ENCODE data around the gene KAZALD1. TPM values are rescaled to one million over a fixed set of nuclear protein-coding genes. Genes with fewer than 3 reads are reported as not detected.
A peak's percentile ranks its signal among the peaks of the same experiment; 100 is the strongest.

The KAZALD1 gene
- total and polyA plus RNA-seq, 5 donors from 2014 or later, result 0.62 TPM; not detected in 4

DNA sequence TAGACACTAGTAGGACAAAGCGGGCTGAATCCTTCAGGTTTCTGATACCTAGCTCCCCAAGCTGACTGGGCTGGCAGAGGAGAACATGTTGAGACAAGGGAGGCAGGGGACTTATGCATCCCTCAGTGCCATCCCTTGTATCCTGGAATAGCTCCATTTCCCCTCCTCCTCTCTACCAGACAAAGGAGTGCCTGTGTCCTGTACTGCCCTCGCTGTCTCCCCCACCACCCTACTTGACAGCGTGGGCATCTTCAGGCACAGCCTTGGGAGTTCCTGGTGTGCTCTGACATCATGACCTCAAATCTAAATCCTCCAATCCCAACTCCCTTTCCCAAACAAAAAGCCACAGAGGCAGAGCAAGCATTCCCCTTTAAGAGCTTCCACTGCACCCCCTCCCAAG, 21.7 kb upstream of the KAZALD1 start:
- peaks cover 8% of the 10 kb centered on the region for H3K27me3 Mint-ChIP-seq
- peaks cover 31% of the 10 kb centered on the region for H3K36me3 Mint-ChIP-seq
- no peaks in the 10 kb centered on the region for H3K9me3 Mint-ChIP-seq
- H3K27ac ChIP-seq (ENCODE audit: insufficient read depth, low read length, poor library complexity, severe bottlenecking), result no peak overlapping the region
- peaks cover 35% of the 10 kb centered on the region for H3K36me3 ChIP-seq (ENCODE audit: control insufficient read depth, insufficient read depth, low read length)
- peaks cover 11% of the 10 kb centered on the region for H3K4me1 ChIP-seq (ENCODE audit: control insufficient read depth, insufficient read depth, low read length, poor library complexity, severe bottlenecking)
- ATAC-seq (ENCODE audit: low read depth in 2 of 2) (no peak), DNase-seq (no peak)
- peak overlapping the region in 1 of 4 donors; percentile 87 for H3K4me3 Mint-ChIP-seq
- no peak overlapping the region for H3K4me3 ChIP-seq (ENCODE audit: low read depth, low read length)
- H3K27ac Mint-ChIP-seq, result no peak overlapping the region
- peaks cover 0 to 27% (median 18%) of the 10 kb centered on the region in 4 donors for H3K4me1 Mint-ChIP-seq
- no peaks in the 10 kb centered on the region for H3K9me3 ChIP-seq (ENCODE audit: control insufficient read depth in 2 of 2, low read length in 2 of 2)
- peaks cover 3% of the 10 kb centered on the region for H3K27me3 ChIP-seq (ENCODE audit: control insufficient read depth, insufficient read depth, low read length)

DNA sequence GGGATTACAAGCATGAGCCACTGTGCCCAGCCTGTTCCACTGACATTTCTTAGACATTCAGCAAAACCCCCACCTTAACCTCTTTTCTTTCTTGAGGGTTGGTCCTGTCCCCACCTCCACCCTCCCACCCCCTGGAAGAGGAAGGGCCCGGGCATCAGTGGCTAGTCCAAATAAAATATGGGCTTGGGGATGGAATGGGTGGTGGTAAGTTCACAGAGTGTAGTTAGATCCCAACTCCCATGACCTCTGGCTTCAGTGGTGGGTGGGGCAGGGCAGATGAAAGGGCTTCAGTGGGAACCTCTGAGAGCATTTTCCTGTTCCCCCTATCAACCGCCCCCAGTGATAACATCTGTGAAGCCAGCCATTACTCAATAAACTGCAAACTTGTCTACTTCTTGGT, 20.9 kb upstream of the KAZALD1 start:
- peaks cover 0 to 27% (median 18%) of the 10 kb centered on the region in 4 donors for H3K4me1 Mint-ChIP-seq
- Histone ChIP-seq H3K27ac (ENCODE audit: insufficient read depth, low read length, poor library complexity, severe bottlenecking) (no peak overlapping the region), H3K27me3 (ENCODE audit: control insufficient read depth, insufficient read depth, low read length) (peaks cover 4% of the 10 kb centered on the region), H3K9me3 (ENCODE audit: control insufficient read depth in 2 of 2, low read length in 2 of 2) (no peaks in the 10 kb centered on the region), H3K36me3 (ENCODE audit: control insufficient read depth, insufficient read depth, low read length) (peaks cover 28% of the 10 kb centered on the region), H3K4me1 (ENCODE audit: control insufficient read depth, insufficient read depth, low read length, poor library complexity, severe bottlenecking) (peaks cover 11% of the 10 kb centered on the region), H3K4me3 (ENCODE audit: low read depth, low read length) (no peak overlapping the region)
- no peaks in the 10 kb centered on the region for H3K9me3 Mint-ChIP-seq
- H3K27ac Mint-ChIP-seq, result peak overlapping the region in 1 of 3 donors; percentile 62
- DNase-seq (no peak), ATAC-seq (ENCODE audit: low read depth in 2 of 2) (no peak)
- H3K27me3 Mint-ChIP-seq, result peaks cover 13% of the 10 kb centered on the region
- H3K4me3 Mint-ChIP-seq, result peak overlapping the region in 1 of 4 donors; percentile 87
- H3K36me3 Mint-ChIP-seq, result peaks cover 27% of the 10 kb centered on the region

DNA sequence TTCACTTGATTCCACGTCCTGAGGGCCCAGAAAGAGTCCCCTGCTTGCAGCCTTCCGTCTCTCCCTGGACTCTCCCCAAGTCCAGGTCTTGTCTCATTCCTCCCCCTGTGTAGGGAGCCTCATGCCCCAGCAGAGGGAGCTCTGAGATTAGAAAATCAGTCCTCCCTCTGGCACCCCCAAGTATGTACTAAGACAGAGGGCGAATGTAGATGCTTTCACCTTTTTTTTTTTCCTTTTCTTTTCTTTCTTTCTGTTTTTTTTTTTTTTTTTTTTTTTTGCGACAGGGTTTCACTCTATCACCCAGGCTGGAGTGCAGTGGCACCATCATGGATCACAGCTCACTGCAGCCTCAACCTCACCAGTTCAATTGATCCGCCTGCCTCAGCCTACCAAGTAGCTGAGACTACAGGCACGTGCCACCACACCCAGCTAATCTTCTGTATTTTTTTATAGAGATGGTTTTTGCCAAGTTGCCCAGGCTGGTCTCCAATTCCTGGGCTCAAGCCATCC, 20.5 kb upstream of the KAZALD1 start:
- Histone ChIP-seq H3K9me3 (ENCODE audit: control insufficient read depth in 2 of 2, low read length in 2 of 2) (no peaks in the 10 kb centered on the region), H3K27ac (ENCODE audit: insufficient read depth, low read length, poor library complexity, severe bottlenecking) (no peak overlapping the region), H3K36me3 (ENCODE audit: control insufficient read depth, insufficient read depth, low read length) (peaks cover 23% of the 10 kb centered on the region), H3K4me1 (ENCODE audit: control insufficient read depth, insufficient read depth, low read length, poor library complexity, severe bottlenecking) (peaks cover 11% of the 10 kb centered on the region), H3K4me3 (ENCODE audit: low read depth, low read length) (no peak overlapping the region), H3K27me3 (ENCODE audit: control insufficient read depth, insufficient read depth, low read length) (peaks cover 4% of the 10 kb centered on the region)
- Mint-ChIP-seq H3K9me3 (no peaks in the 10 kb centered on the region), H3K27me3 (peaks cover 17% of the 10 kb centered on the region), H3K4me3 (peak overlapping the region in 2 of 4 donors; percentile 87 to 98), H3K27ac (peak overlapping the region in 1 of 3 donors; percentile 62), H3K4me1 (peaks cover 0 to 27% (median 18%) of the 10 kb centered on the region in 4 donors), H3K36me3 (peaks cover 23% of the 10 kb centered on the region)
- DNase-seq (peak; percentile 63 to 85 (median 77)), ATAC-seq (ENCODE audit: low read depth in 2 of 2) (peak; percentile 86 to 87)

DNA sequence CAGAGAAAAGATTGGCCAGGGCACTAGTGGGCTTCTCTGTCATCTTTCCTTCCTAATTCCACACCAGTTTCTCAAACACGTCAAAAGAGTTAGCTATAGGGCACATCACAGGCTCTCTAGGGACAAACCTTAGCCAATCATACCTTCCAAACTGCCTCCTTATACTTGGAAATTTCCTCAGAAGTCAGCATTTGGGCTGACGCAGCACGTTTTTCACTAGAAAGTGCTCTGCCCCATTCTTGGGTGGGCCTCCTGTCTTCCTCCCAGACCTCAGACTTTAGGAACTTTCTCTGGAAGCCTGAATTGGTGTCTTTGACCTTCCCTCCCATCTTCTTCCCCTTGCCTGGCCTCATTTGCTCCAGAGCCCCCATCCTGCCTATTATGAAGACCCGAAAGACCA, 19.7 kb upstream of the KAZALD1 start:
- H3K9me3 ChIP-seq (ENCODE audit: control insufficient read depth in 2 of 2, low read length in 2 of 2), result no peaks in the 10 kb centered on the region
- DNase-seq (no peak), ATAC-seq (ENCODE audit: low read depth in 2 of 2) (no peak)
- Mint-ChIP-seq H3K36me3 (peaks cover 21% of the 10 kb centered on the region), H3K4me1 (peaks cover 0 to 28% (median 18%) of the 10 kb centered on the region in 4 donors), H3K27ac (peak overlapping the region in 2 of 3 donors; percentile 94 to 96), H3K9me3 (no peaks in the 10 kb centered on the region), H3K4me3 (peak overlapping the region; percentile 87 to 98 (median 96)), H3K27me3 (peaks cover 25% of the 10 kb centered on the region)
- H3K4me3 ChIP-seq (ENCODE audit: low read depth, low read length), result peak overlapping the region; percentile 87
- peaks cover 15% of the 10 kb centered on the region for H3K36me3 ChIP-seq (ENCODE audit: control insufficient read depth, insufficient read depth, low read length)
- H3K27me3 ChIP-seq (ENCODE audit: control insufficient read depth, insufficient read depth, low read length), result peaks cover 7% of the 10 kb centered on the region
- H3K4me1 ChIP-seq (ENCODE audit: control insufficient read depth, insufficient read depth, low read length, poor library complexity, severe bottlenecking), result peaks cover 11% of the 10 kb centered on the region
- H3K27ac ChIP-seq (ENCODE audit: insufficient read depth, low read length, poor library complexity, severe bottlenecking), result peak overlapping the region; percentile 55

GRCh38 chr10:101042667-101043362, 19.0 kb upstream of the KAZALD1 start:
- Mint-ChIP-seq H3K27ac (peak overlapping the region; percentile 92 to 96 (median 94)), H3K4me3 (peak overlapping the region; percentile 87 to 98 (median 96)), H3K4me1 (peaks cover 0 to 29% (median 18%) of the 10 kb centered on the region in 4 donors), H3K27me3 (peaks cover 32% of the 10 kb centered on the region), H3K36me3 (peaks cover 14% of the 10 kb centered on the region), H3K9me3 (no peaks in the 10 kb centered on the region)
- H3K27ac ChIP-seq (ENCODE audit: insufficient read depth, low read length, poor library complexity, severe bottlenecking), result peak overlapping the region; percentile 55
- peaks cover 7% of the 10 kb centered on the region for H3K27me3 ChIP-seq (ENCODE audit: control insufficient read depth, insufficient read depth, low read length)
- no peaks in the 10 kb centered on the region for H3K9me3 ChIP-seq (ENCODE audit: control insufficient read depth in 2 of 2, low read length in 2 of 2)
- DNase-seq (peak; percentile 65 to 90 (median 74)), ATAC-seq (ENCODE audit: low read depth in 2 of 2) (peak; percentile 75 to 77)
- H3K4me1 ChIP-seq (ENCODE audit: control insufficient read depth, insufficient read depth, low read length, poor library complexity, severe bottlenecking), result peaks cover 11% of the 10 kb centered on the region
- peak overlapping the region; percentile 87 for H3K4me3 ChIP-seq (ENCODE audit: low read depth, low read length)
- peaks cover 8% of the 10 kb centered on the region for H3K36me3 ChIP-seq (ENCODE audit: control insufficient read depth, insufficient read depth, low read length)

GRCh38 chr10:101043363-101043707, 18.5 kb upstream of the KAZALD1 start:
- peaks cover 3% of the 10 kb centered on the region for H3K36me3 ChIP-seq (ENCODE audit: control insufficient read depth, insufficient read depth, low read length)
- no peak for ATAC-seq (ENCODE audit: low read depth in 2 of 2)
- peaks cover 37% of the 10 kb centered on the region for H3K27me3 Mint-ChIP-seq
- no peaks in the 10 kb centered on the region for H3K9me3 Mint-ChIP-seq
- H3K27me3 ChIP-seq (ENCODE audit: control insufficient read depth, insufficient read depth, low read length), result peaks cover 7% of the 10 kb centered on the region
- no peaks in the 10 kb centered on the region for H3K9me3 ChIP-seq (ENCODE audit: control insufficient read depth in 2 of 2, low read length in 2 of 2)
- H3K4me1 ChIP-seq (ENCODE audit: control insufficient read depth, insufficient read depth, low read length, poor library complexity, severe bottlenecking), result peaks cover 11% of the 10 kb centered on the region
- peaks cover 9% of the 10 kb centered on the region for H3K36me3 Mint-ChIP-seq
- H3K4me1 Mint-ChIP-seq, result peaks cover 0 to 31% (median 18%) of the 10 kb centered on the region in 4 donors
- H3K4me3 Mint-ChIP-seq, result peak overlapping the region; percentile 87 to 98 (median 96)
- H3K27ac ChIP-seq (ENCODE audit: insufficient read depth, low read length, poor library complexity, severe bottlenecking), result peak overlapping the region; percentile 55
- peak overlapping the region; percentile 87 for H3K4me3 ChIP-seq (ENCODE audit: low read depth, low read length)
- DNase-seq, result no peak
- peak overlapping the region in 2 of 3 donors; percentile 94 to 96 for H3K27ac Mint-ChIP-seq

DNA sequence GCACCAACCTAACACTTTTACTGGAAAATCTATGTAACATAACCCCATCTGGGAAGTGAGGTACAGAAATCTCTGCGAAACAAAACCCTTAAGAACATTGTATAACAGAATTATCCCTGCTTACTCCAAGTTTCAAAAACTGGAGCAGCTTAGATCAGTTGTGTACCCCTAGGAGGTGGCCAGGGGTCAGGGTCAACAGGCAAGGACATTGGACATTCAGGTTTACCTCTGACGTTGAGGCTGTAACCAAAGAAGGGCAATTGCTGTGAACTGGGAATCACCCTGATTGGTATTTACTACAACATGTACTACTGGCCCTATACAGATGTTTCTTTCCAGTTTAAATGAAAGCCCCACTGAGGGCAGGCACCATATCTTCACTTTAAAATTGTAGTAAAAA, 17.7 kb upstream of the KAZALD1 start:
- Mint-ChIP-seq H3K36me3 (peaks cover 5% of the 10 kb centered on the region), H3K4me3 (peak overlapping the region in 2 of 4 donors; percentile 54 to 87), H3K27ac (no peak overlapping the region), H3K9me3 (no peaks in the 10 kb centered on the region), H3K27me3 (peaks cover 45% of the 10 kb centered on the region), H3K4me1 (peaks cover 0 to 37% (median 22%) of the 10 kb centered on the region in 4 donors)
- DNase-seq (no peak), ATAC-seq (ENCODE audit: low read depth in 2 of 2) (no peak)
- Histone ChIP-seq H3K9me3 (ENCODE audit: control insufficient read depth in 2 of 2, low read length in 2 of 2) (no peaks in the 10 kb centered on the region), H3K36me3 (ENCODE audit: control insufficient read depth, insufficient read depth, low read length) (no peaks in the 10 kb centered on the region), H3K4me3 (ENCODE audit: low read depth, low read length) (no peak overlapping the region), H3K27me3 (ENCODE audit: control insufficient read depth, insufficient read depth, low read length) (peaks cover 14% of the 10 kb centered on the region), H3K4me1 (ENCODE audit: control insufficient read depth, insufficient read depth, low read length, poor library complexity, severe bottlenecking) (peaks cover 11% of the 10 kb centered on the region), H3K27ac (ENCODE audit: insufficient read depth, low read length, poor library complexity, severe bottlenecking) (no peak overlapping the region)
